HL-60 (cell line): ENCODE measurements around the gene IPO11.

Source experiments
- CTCF ChIP-seq: IDR thresholded peaks from one replicate; pipeline ENCODE4 v1.5.1; 2011; ENCODE audit warnings: low read length, control low read depth, inconsistent platforms; ENCODE audit not compliant: insufficient read depth
- GABPA ChIP-seq: IDR thresholded peaks from 2 replicates; pipeline ENCODE4 v1.6.1; 2012; ENCODE audit warnings: low read depth
- POLR2AphosphoS5 ChIP-seq: IDR thresholded peaks from 2 replicates; pipeline ENCODE4 v1.6.1; 2012; ENCODE audit warnings: low read depth
- TF ChIP-seq, protein P1 (sequence below): IDR thresholded peaks from 2 replicates; pipeline ENCODE4 v1.6.1; 2012; ENCODE audit warnings: low read depth; ENCODE audit not compliant: insufficient replicate concordance

GRCh38 chr5:62460578-62460983 lies 48.0 kb downstream of the IPO11 start:
- TF ChIP-seq CTCF, result peak; percentile 35
- TF ChIP-seq POLR2AphosphoS5, result no peak
- TF ChIP-seq, protein P1, sequence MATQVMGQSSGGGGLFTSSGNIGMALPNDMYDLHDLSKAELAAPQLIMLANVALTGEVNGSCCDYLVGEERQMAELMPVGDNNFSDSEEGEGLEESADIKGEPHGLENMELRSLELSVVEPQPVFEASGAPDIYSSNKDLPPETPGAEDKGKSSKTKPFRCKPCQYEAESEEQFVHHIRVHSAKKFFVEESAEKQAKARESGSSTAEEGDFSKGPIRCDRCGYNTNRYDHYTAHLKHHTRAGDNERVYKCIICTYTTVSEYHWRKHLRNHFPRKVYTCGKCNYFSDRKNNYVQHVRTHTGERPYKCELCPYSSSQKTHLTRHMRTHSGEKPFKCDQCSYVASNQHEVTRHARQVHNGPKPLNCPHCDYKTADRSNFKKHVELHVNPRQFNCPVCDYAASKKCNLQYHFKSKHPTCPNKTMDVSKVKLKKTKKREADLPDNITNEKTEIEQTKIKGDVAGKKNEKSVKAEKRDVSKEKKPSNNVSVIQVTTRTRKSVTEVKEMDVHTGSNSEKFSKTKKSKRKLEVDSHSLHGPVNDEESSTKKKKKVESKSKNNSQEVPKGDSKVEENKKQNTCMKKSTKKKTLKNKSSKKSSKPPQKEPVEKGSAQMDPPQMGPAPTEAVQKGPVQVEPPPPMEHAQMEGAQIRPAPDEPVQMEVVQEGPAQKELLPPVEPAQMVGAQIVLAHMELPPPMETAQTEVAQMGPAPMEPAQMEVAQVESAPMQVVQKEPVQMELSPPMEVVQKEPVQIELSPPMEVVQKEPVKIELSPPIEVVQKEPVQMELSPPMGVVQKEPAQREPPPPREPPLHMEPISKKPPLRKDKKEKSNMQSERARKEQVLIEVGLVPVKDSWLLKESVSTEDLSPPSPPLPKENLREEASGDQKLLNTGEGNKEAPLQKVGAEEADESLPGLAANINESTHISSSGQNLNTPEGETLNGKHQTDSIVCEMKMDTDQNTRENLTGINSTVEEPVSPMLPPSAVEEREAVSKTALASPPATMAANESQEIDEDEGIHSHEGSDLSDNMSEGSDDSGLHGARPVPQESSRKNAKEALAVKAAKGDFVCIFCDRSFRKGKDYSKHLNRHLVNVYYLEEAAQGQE, result no peak
- no peak for TF ChIP-seq GABPA
